NB4 (cell line): ENCODE measurements around the gene SCFD2.

Source experiments
- DNase-seq: peaks from one replicate; pipeline ENCODE4 v3.0.0; 2010; ENCODE audit warnings: low read depth
- H3K4me3 ChIP-seq: one replicate; pipeline ENCODE4 v1.5.1; 2011; ENCODE audit warnings: mild to moderate bottlenecking, low read depth, low read length, moderate library complexity
- CTCF ChIP-seq: IDR thresholded peaks from one replicate; pipeline ENCODE4 v1.5.1; 2012; ENCODE audit warnings: low read depth, low read length
- MAX ChIP-seq: IDR thresholded peaks from 2 replicates; pipeline ENCODE4 v1.6.1; 2011; ENCODE audit warnings: low read depth, low read length
- MYC ChIP-seq: IDR thresholded peaks from 2 replicates; pipeline ENCODE4 v1.6.1; 2011; ENCODE audit warnings: low read depth, low read length
- POLR2A ChIP-seq: IDR thresholded peaks from 2 replicates; pipeline ENCODE4 v1.6.1; 2011; ENCODE audit warnings: mild to moderate bottlenecking; ENCODE audit not compliant: insufficient read length; ENCODE audit errors: extremely low read depth

The SCFD2 gene

DNA sequence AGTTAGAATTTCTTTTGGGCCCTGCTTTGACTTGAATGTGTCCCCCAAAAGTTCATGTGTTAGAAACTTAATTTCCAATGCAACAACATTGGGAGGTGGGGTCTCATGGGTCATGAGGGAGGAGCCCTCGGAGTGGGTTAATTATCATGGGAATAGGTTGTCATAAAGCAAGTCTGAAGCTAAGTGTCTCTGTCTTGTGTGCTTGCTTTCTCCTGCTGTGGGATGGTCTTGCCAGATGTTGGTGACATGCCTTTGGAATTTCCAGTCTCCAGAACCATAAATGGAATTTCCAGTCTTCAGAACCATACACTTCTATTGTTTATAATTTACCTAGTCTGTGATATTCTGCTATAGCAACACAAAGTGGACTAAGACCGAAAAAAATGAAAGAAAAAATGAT is 432.1 kb downstream of the SCFD2 start:
- H3K4me3 ChIP-seq: no peak overlapping the region
- no peak for TF ChIP-seq CTCF
- TF ChIP-seq POLR2A: no peak
- no peak for TF ChIP-seq MYC
- no peak for TF ChIP-seq MAX

DNA sequence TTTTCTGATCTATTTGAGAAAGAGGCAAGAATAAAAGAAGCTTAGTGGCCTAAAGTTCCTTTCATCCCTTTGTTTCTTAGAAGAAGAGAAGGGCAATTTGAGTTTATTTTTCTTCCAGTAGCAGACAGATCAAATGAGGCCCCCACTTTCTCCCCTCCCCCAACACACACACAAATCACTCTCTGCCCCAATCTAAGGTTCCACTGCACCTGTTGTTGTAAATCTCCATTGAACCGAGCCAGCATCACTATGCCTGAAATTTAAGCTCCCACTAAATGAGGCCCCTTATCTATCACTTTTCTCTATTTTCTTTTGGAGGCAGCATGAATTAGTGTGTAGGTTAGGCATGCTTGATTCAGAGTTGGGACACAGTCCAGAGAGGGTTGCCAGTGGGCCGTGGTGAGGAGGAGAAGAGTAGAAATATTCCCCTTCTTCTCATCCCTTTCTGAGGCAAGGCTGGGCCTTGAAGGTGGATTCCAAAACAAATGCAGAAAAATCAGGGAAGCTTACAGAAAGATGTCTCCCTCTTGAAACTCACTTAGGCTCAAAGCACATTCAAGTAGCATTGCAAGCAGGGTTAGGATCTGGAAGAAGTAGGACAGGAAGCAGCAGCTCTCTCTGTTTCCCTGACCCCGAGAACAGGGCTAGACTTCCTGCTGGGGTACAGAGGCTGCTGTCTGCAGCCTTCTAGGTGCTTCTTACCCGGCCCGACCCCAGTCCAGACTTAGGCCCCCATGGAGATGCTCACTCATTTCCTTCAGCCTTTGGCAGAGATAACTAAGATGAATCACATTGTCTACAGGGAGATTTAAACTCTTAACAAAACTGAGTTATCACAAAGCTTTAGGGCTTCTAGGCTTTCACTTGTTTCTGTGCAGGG is 433.0 kb downstream of the SCFD2 start:
- DNase-seq: no peak
- no peak overlapping the region for H3K4me3 ChIP-seq
- TF ChIP-seq CTCF: no peak
- no peak for TF ChIP-seq MAX
- no peak for TF ChIP-seq MYC
- no peak for TF ChIP-seq POLR2A

More for the DNA sequence above, 432.1 kb downstream of the SCFD2 start:
- no peak for DNase-seq

GRCh38 chr4:52931243-52931642 is 434.6 kb downstream of the SCFD2 start:
- no peak for TF ChIP-seq POLR2A
- no peak for TF ChIP-seq MYC
- no peak for TF ChIP-seq MAX
- TF ChIP-seq CTCF: no peak
- H3K4me3 ChIP-seq: no peak overlapping the region
- no peak for DNase-seq

- TF ChIP-seq MYC (no peak), POLR2A (no peak), MAX (no peak), CTCF (no peak)
- no peak for DNase-seq
- H3K4me3 ChIP-seq: no peak overlapping the region
Measured at GRCh38 chr4:52926196-52926974, 439.5 kb downstream of the SCFD2 start.

- no peak for TF ChIP-seq CTCF
- TF ChIP-seq MYC: no peak
- TF ChIP-seq POLR2A: no peak
- TF ChIP-seq MAX: no peak
- peak; percentile 76 for DNase-seq
- H3K4me3 ChIP-seq: no peak overlapping the region
Measured at GRCh38 chr4:52925531-52925968, 440.3 kb downstream of the SCFD2 start.
